ENCODE data around the gene ZNF575. TPM values are rescaled to one million over a fixed set of nuclear protein-coding genes. Genes with fewer than 3 reads are reported as not detected.
A peak's percentile ranks its signal among the peaks of the same experiment; 100 is the strongest.

ZNF575 gene
- total RNA-seq (under 1 TPM; 0.08 to 0.09 TPM), polyA plus RNA-seq (1 to 10 TPM in 1 of 2 donors, under 1 TPM in 1; 0.88 to 1.0 TPM)

GRCh38 chr19:43532962-43533545 lies at the start of gene ZNF575:
TSS of gene ZNF575 (plus strand) at chr19:43533188. CDS start at chr19:43534423, 1,235 bp downstream.
- Histone ChIP-seq H3K4me3 (ENCODE audit: low read depth in 1 of 3, low read length in 3 of 3) (peak within 1 kb of the TSS; percentile 57 to 84 (median 68)), H3K9me3 (ENCODE audit: control insufficient read depth in 4 of 4, low read length in 3 of 4) (no peaks in the 10 kb centered on the region), H3K27me3 (ENCODE audit: control insufficient read depth in 4 of 4, insufficient read depth in 4 of 4, low read length in 3 of 4) (no peaks in the 10 kb centered on the region), H3K36me3 (ENCODE audit: control insufficient read depth in 4 of 4, insufficient read depth in 3 of 4, low read depth in 1 of 4, low read length in 3 of 4) (peaks cover 0 to 2% (median 0%) of the 10 kb centered on the region in 4 donors), H3K9ac (ENCODE audit: low read depth in 1 of 2, low read length in 2 of 2) (peak within 1 kb of the TSS; percentile 0 to 74), H3K27ac (ENCODE audit: low read depth in 1 of 2, low read length in 2 of 2) (peak within 1 kb of the TSS; percentile 92 to 98), H3K4me1 (ENCODE audit: control insufficient read depth in 4 of 4, insufficient read depth in 4 of 4, low read length in 3 of 4) (peaks cover 1 to 23% (median 16%) of the 10 kb centered on the region in 4 donors)
- WGBS = under 1% methylated on average over 47 of the region's 47 CpGs
- DNase-seq (ENCODE audit: low spot score) = peak; percentile 79
- TF ChIP-seq NR2F2 (IDR thresholded peaks at IDR 0.05) (no peak), MAX (IDR thresholded peaks at IDR 0.05) (peak; percentile 90), YY1 (IDR thresholded peaks at IDR 0.05) (peak; percentile 87), FOXA1 (IDR thresholded peaks at IDR 0.05) (no peak), TAF1 (conservative IDR thresholded peaks at IDR 0.05) (no peak), HNF4A (conservative IDR thresholded peaks at IDR 0.05) (peak in 1 of 2 donors; percentile 27), SP1 (IDR thresholded peaks at IDR 0.05) (peak; percentile 75), RAD21 (IDR thresholded peaks at IDR 0.05) (no peak), JUND (IDR thresholded peaks at IDR 0.05) (peak in 1 of 2 donors; percentile 17), REST (IDR thresholded peaks at IDR 0.05) (peak; percentile 25), ATF3 (IDR thresholded peaks at IDR 0.05) (no peak), EGR1 (IDR thresholded peaks at IDR 0.05; ENCODE audit: low read depth in 2 of 2) (peak; percentile 65 to 75), CTCF (IDR thresholded peaks at IDR 0.05; ENCODE audit: low read depth, low read length, missing input control) (no peak), HNF4G (IDR thresholded peaks at IDR 0.05) (no peak), GABPA (IDR thresholded peaks at IDR 0.05 in 1 of 2, conservative IDR thresholded peaks at IDR 0.05 in 1 of 2) (peak in 1 of 2 donors; percentile 43), RXRA (IDR thresholded peaks at IDR 0.05) (peak; percentile 49 to 59), ZBTB33 (IDR thresholded peaks at IDR 0.05) (peak; percentile 94), FOXA2 (IDR thresholded peaks at IDR 0.05) (no peak)
